Measurements from ENCODE around the gene PSMA6. TPM values are rescaled to one million over a fixed set of nuclear protein-coding genes. Genes with fewer than 3 reads are reported as not detected.
"Not testable (repeated sequence)": the region's sequence is repeated elsewhere in the genome, so short reads cannot be mapped to it uniquely, and the experiment has no call there.

The PSMA6 gene
- total and polyA plus RNA-seq, 5 experiments from 2014 or later, result 104 to 378 (median 256) TPM

- Mint-ChIP-seq H3K36me3 (no peaks in the 10 kb centered on the region), H3K9me3 (no peaks in the 10 kb centered on the region), H3K27me3 (no peaks in the 10 kb centered on the region), H3K4me3 (peak overlapping the region in 2 of 10 donors; percentile 28 to 38), H3K27ac (peak overlapping the region in 2 of 10 donors; percentile 73 to 75), H3K4me1 (peaks cover 21 to 45% (median 39%) of the 10 kb centered on the region in 4 donors)
- no peak for ATAC-seq
- DNase-seq, result no peak
- POLR2A ChIA-PET, result interaction anchor here (0.6 to 1.1 kb wide), 3 partner anchors 26 to 57 kb away, joined by 3 to 6 read pairs (median 5); no protein-coding TSS in a partner anchor
These were observed 57.5 kb downstream of the PSMA6 start for GRCh38 chr14:35349496-35350365.

- Mint-ChIP-seq H3K27me3 (no peaks in the 10 kb centered on the region), H3K9me3 (no peaks in the 10 kb centered on the region), H3K4me3 (peak overlapping the region in 6 of 10 donors; percentile 17 to 64 (median 38)), H3K36me3 (no peaks in the 10 kb centered on the region), H3K27ac (peak overlapping the region in 5 of 10 donors; percentile 7 to 85 (median 41)), H3K4me1 (peaks cover 25 to 54% (median 47%) of the 10 kb centered on the region in 4 donors)
- DNase-seq, result no peak
- no peak for ATAC-seq
- POLR2A ChIA-PET, result interaction anchor here (1.0 to 1.6 kb wide), 6 partner anchors 9 to 59 kb away, joined by 3 to 7 read pairs (median 5); partner anchors contain the start of genes NFKBIA and PSMA6
These were observed 59.3 kb downstream of the PSMA6 start for GRCh38 chr14:35351497-35351896.

GRCh38 chr14:35351897-35352273 is 59.7 kb downstream of the PSMA6 start:
- POLR2A ChIA-PET, result interaction anchor here (1.0 to 1.6 kb wide), 7 partner anchors 9 to 60 kb away, joined by 3 to 7 read pairs (median 5); partner anchors contain the start of genes NFKBIA and PSMA6
- H3K4me3 Mint-ChIP-seq, result peak overlapping the region in 6 of 10 donors; percentile 17 to 64 (median 38)
- peaks cover 24 to 53% (median 47%) of the 10 kb centered on the region in 4 donors for H3K4me1 Mint-ChIP-seq
- DNase-seq (no peak), ATAC-seq (no peak)
- no peaks in the 10 kb centered on the region for H3K36me3 Mint-ChIP-seq
- H3K9me3 Mint-ChIP-seq, result no peaks in the 10 kb centered on the region
- H3K27ac Mint-ChIP-seq, result peak overlapping the region in 5 of 10 donors; percentile 7 to 85 (median 39)
- no peaks in the 10 kb centered on the region for H3K27me3 Mint-ChIP-seq

GRCh38 chr14:35352274-35353233 is 60.4 kb downstream of the PSMA6 start:
- Mint-ChIP-seq H3K27me3 (no peaks in the 10 kb centered on the region), H3K4me1 (peaks cover 21 to 48% (median 41%) of the 10 kb centered on the region in 4 donors), H3K27ac (peak overlapping the region in 7 of 10 donors; percentile 7 to 80 (median 39)), H3K9me3 (no peaks in the 10 kb centered on the region), H3K36me3 (no peaks in the 10 kb centered on the region), H3K4me3 (peak overlapping the region in 5 of 10 donors; percentile 17 to 57 (median 40))
- POLR2A ChIA-PET, result interaction anchor here (1.0 to 1.6 kb wide), 7 partner anchors 10 to 60 kb away, joined by 3 to 7 read pairs (median 5); partner anchors contain the start of genes NFKBIA and PSMA6
- ATAC-seq (peak in 1 of 2 donors; percentile 53), DNase-seq (no peak)

- no peak for DNase-seq
- Mint-ChIP-seq H3K36me3 (no peaks in the 10 kb centered on the region), H3K9me3 (no peaks in the 10 kb centered on the region), H3K4me3 (peak overlapping the region in 1 of 10 donors; percentile 57), H3K27me3 (no peaks in the 10 kb centered on the region), H3K4me1 (peaks cover 18 to 42% (median 37%) of the 10 kb centered on the region in 4 donors), H3K27ac (peak overlapping the region in 4 of 10 donors; percentile 30 to 59 (median 46))
- POLR2A ChIA-PET, result interaction anchor here (1.5 kb wide), 1 partner anchor 12 kb away, joined by 4 read pairs; no protein-coding TSS in a partner anchor
- no peak for ATAC-seq
These were observed 61.4 kb downstream of the PSMA6 start for GRCh38 chr14:35353409-35354172.

GRCh38 chr14:35355235-35355634 is 63.1 kb downstream of the PSMA6 start:
- H3K27me3 Mint-ChIP-seq, H3K4me3 Mint-ChIP-seq, ATAC-seq, H3K27ac Mint-ChIP-seq, H3K36me3 Mint-ChIP-seq, DNase-seq, H3K9me3 Mint-ChIP-seq, POLR2A ChIA-PET: not testable (repeated sequence)
- H3K4me1 Mint-ChIP-seq, result peaks cover 14 to 36% (median 31%) of the 10 kb centered on the region in 4 donors

- no peak for DNase-seq
- Mint-ChIP-seq H3K9me3 (no peaks in the 10 kb centered on the region), H3K36me3 (no peaks in the 10 kb centered on the region), H3K4me1 (peaks cover 14 to 34% (median 31%) of the 10 kb centered on the region in 4 donors), H3K27me3 (no peaks in the 10 kb centered on the region), H3K4me3 (no peak overlapping the region), H3K27ac (peak overlapping the region in 3 of 10 donors; percentile 3 to 31 (median 14))
- ATAC-seq, result no peak
- POLR2A ChIA-PET, result interaction anchor here (0.6 kb wide), 1 partner anchor 22 kb away, joined by 3 read pairs; no protein-coding TSS in a partner anchor
These were observed 64.0 kb downstream of the PSMA6 start for GRCh38 chr14:35355981-35356841.

- H3K27me3 Mint-ChIP-seq, ATAC-seq, H3K4me1 Mint-ChIP-seq, H3K9me3 Mint-ChIP-seq, H3K4me3 Mint-ChIP-seq, POLR2A ChIA-PET, DNase-seq, H3K36me3 Mint-ChIP-seq: not testable (repeated sequence)
- H3K27ac Mint-ChIP-seq, result peak overlapping the region in 1 of 10 donors; percentile 8
These were observed 67.5 kb downstream of the PSMA6 start for GRCh38 chr14:35359655-35360054.

GRCh38 chr14:35361141-35361480 is 68.9 kb downstream of the PSMA6 start:
- POLR2A ChIA-PET, result no interaction called here
- no peaks in the 10 kb centered on the region for H3K27me3 Mint-ChIP-seq
- H3K4me3 Mint-ChIP-seq, result no peak overlapping the region
- DNase-seq, result no peak
- ATAC-seq, result no peak
- H3K4me1 Mint-ChIP-seq, result peaks cover 0 to 16% (median 15%) of the 10 kb centered on the region in 4 donors
- H3K36me3 Mint-ChIP-seq, result no peaks in the 10 kb centered on the region
- H3K9me3 Mint-ChIP-seq, result no peaks in the 10 kb centered on the region
- H3K27ac Mint-ChIP-seq, result no peak overlapping the region

GRCh38 chr14:35362450-35362849 is 70.3 kb downstream of the PSMA6 start:
- no peaks in the 10 kb centered on the region for H3K27me3 Mint-ChIP-seq
- H3K9me3 Mint-ChIP-seq, result no peaks in the 10 kb centered on the region
- peaks cover 6 to 25% (median 23%) of the 10 kb centered on the region in 4 donors for H3K4me1 Mint-ChIP-seq
- no peak overlapping the region for H3K4me3 Mint-ChIP-seq
- no peak for DNase-seq
- ATAC-seq, result no peak
- POLR2A ChIA-PET, result interaction anchor here (1.6 kb wide), 1 partner anchor 11 kb away, joined by 5 read pairs; no protein-coding TSS in a partner anchor
- no peaks in the 10 kb centered on the region for H3K36me3 Mint-ChIP-seq
- peak overlapping the region in 4 of 10 donors; percentile 17 to 51 (median 24) for H3K27ac Mint-ChIP-seq

- Mint-ChIP-seq H3K27ac (peak overlapping the region in 1 of 10 donors; percentile 51), H3K36me3 (no peaks in the 10 kb centered on the region), H3K4me3 (no peak overlapping the region), H3K27me3 (no peaks in the 10 kb centered on the region), H3K4me1 (peaks cover 10 to 30% (median 28%) of the 10 kb centered on the region in 4 donors), H3K9me3 (no peaks in the 10 kb centered on the region)
- ATAC-seq (no peak), DNase-seq (no peak)
- POLR2A ChIA-PET, result interaction anchor here (1.6 kb wide), 1 partner anchor 11 kb away, joined by 5 read pairs; no protein-coding TSS in a partner anchor
These were observed 70.8 kb downstream of the PSMA6 start for GRCh38 chr14:35362911-35363374.
